ENCODE results near the gene KLHL29. TPM values are rescaled to one million over a fixed set of nuclear protein-coding genes. Genes with fewer than 3 reads are reported as not detected.

The KLHL29 gene
- total and polyA plus RNA-seq, 2 experiments from 2014 or later = 1.5 to 6.5 TPM

DNA sequence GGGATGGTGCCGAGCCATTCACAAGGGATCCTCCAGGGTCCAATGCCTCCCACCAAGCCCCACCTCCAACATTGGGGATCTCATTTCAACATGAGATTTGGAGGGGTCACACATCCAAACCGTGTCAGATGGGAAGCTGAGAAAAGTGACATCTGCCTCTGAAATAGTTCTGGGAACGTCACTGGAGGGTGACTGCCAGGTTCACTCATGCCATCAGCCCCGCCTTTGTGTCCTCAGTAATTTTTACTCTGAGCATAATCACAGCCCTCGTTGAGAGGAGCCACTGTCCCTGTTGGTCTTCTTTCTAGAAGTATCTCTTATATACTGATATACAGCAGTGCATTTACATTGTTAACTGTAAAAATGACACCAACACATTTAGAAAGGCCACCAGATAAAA is 67.4 kb downstream of the KLHL29 start:
- TF ChIP-seq EZH2 (IDR thresholded peaks at IDR 0.05; ENCODE audit: low read depth, unreplicated experiment) = no peak
- no peak for TF ChIP-seq CTCF (conservative IDR thresholded peaks at IDR 0.05; ENCODE audit: low read depth in 2 of 2)
- no peak for TF ChIP-seq STAT1 (IDR thresholded peaks at IDR 0.05; ENCODE audit: unreplicated experiment)
- no peak for TF ChIP-seq EZH2phosphoT487 (IDR thresholded peaks at IDR 0.05; ENCODE audit: unreplicated experiment)
- no peak for TF ChIP-seq POLR2AphosphoS5 (IDR thresholded peaks at IDR 0.05; ENCODE audit: low read depth)
- TF ChIP-seq CREB1 (CRISPR knock-in tag; IDR thresholded peaks at IDR 0.05; ENCODE audit: low read depth) = no peak
- TF ChIP-seq, protein P1, sequence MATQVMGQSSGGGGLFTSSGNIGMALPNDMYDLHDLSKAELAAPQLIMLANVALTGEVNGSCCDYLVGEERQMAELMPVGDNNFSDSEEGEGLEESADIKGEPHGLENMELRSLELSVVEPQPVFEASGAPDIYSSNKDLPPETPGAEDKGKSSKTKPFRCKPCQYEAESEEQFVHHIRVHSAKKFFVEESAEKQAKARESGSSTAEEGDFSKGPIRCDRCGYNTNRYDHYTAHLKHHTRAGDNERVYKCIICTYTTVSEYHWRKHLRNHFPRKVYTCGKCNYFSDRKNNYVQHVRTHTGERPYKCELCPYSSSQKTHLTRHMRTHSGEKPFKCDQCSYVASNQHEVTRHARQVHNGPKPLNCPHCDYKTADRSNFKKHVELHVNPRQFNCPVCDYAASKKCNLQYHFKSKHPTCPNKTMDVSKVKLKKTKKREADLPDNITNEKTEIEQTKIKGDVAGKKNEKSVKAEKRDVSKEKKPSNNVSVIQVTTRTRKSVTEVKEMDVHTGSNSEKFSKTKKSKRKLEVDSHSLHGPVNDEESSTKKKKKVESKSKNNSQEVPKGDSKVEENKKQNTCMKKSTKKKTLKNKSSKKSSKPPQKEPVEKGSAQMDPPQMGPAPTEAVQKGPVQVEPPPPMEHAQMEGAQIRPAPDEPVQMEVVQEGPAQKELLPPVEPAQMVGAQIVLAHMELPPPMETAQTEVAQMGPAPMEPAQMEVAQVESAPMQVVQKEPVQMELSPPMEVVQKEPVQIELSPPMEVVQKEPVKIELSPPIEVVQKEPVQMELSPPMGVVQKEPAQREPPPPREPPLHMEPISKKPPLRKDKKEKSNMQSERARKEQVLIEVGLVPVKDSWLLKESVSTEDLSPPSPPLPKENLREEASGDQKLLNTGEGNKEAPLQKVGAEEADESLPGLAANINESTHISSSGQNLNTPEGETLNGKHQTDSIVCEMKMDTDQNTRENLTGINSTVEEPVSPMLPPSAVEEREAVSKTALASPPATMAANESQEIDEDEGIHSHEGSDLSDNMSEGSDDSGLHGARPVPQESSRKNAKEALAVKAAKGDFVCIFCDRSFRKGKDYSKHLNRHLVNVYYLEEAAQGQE (IDR thresholded peaks at IDR 0.05; ENCODE audit: unreplicated experiment) = no peak
- TF ChIP-seq JUNB (IDR thresholded peaks at IDR 0.05; ENCODE audit: unreplicated experiment) = no peak
- no peak for TF ChIP-seq ZNF331 (CRISPR knock-in tag; IDR thresholded peaks at IDR 0.05; ENCODE audit: low read depth)
- TF ChIP-seq, protein P2, sequence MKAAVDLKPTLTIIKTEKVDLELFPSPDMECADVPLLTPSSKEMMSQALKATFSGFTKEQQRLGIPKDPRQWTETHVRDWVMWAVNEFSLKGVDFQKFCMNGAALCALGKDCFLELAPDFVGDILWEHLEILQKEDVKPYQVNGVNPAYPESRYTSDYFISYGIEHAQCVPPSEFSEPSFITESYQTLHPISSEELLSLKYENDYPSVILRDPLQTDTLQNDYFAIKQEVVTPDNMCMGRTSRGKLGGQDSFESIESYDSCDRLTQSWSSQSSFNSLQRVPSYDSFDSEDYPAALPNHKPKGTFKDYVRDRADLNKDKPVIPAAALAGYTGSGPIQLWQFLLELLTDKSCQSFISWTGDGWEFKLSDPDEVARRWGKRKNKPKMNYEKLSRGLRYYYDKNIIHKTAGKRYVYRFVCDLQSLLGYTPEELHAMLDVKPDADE (IDR thresholded peaks at IDR 0.05) = no peak
- TF ChIP-seq ZNF462 (CRISPR knock-in tag; IDR thresholded peaks at IDR 0.05) = no peak
- no peak for TF ChIP-seq ZNF114 (CRISPR knock-in tag; IDR thresholded peaks at IDR 0.05)
- no peak for TF ChIP-seq NANOG (IDR thresholded peaks at IDR 0.05; ENCODE audit: borderline replicate concordance)
- no peaks in the 10 kb centered on the region for H3K4me1 ChIP-seq (ENCODE audit: insufficient read depth)
- DNase-seq (ENCODE audit: low spot score) = no peak
- Mint-ChIP-seq H3K9me3 (no peaks in the 10 kb centered on the region), H3K36me3 (ENCODE audit: low read depth) (no peaks in the 10 kb centered on the region), H3K4me3 (no peak overlapping the region), H3K27ac (no peak overlapping the region), H3K27me3 (ENCODE audit: insufficient read depth, low read depth, poor library complexity) (no peaks in the 10 kb centered on the region), H3K4me1 (peaks cover 9% of the 10 kb centered on the region; the same call in 2 of the 3 replicates)
- H2AFZ ChIP-seq = no peak overlapping the region
- no peak for ATAC-seq
- no peak overlapping the region for H3K4me2 ChIP-seq
- no peak overlapping the region for H3K27ac ChIP-seq (ENCODE audit: low read depth)
- H4K20me1 ChIP-seq (replicated peaks; ENCODE audit: insufficient read depth) = no peaks in the 10 kb centered on the region
- H3K9me2 ChIP-seq (ENCODE audit: insufficient read depth) = 0 out of 2 replicates have a peak, but pooled peaks cover 3% of the 10 kb centered on the region
- no peaks in the 10 kb centered on the region for H3K27me3 ChIP-seq (ENCODE audit: insufficient read depth)
- H3K4me3 ChIP-seq = no peak overlapping the region
- H3F3A ChIP-seq (replicated peaks; ENCODE audit: low read depth) = no peaks in the 10 kb centered on the region
- no peaks in the 10 kb centered on the region; the same call in 1 of the 2 replicates for H3K79me2 ChIP-seq (replicated peaks; ENCODE audit: insufficient read depth)
- H3K36me3 ChIP-seq (ENCODE audit: insufficient read depth) = no peaks in the 10 kb centered on the region
